IPS-18a (cell line): Measurements from ENCODE around the gene CYP17A1.

Source experiments
- H3K27ac ChIP-seq: one replicate; pipeline ENCODE4 v1.5.1; 2013; ENCODE audit warnings: low read length
- H3K27me3 ChIP-seq: one replicate; pipeline ENCODE4 v1.6.1; 2013; ENCODE audit warnings: mild to moderate bottlenecking, low read length; ENCODE audit not compliant: control insufficient read depth, insufficient read depth
- H3K36me3 ChIP-seq: one replicate; pipeline ENCODE4 v1.6.1; 2013; ENCODE audit warnings: low read depth, low read length; ENCODE audit not compliant: control insufficient read depth
- H3K4me1 ChIP-seq: one replicate; pipeline ENCODE4 v1.6.1; 2013; ENCODE audit warnings: low read depth, low read length; ENCODE audit not compliant: control insufficient read depth
- H3K4me3 ChIP-seq: one replicate; pipeline ENCODE4 v1.5.1; 2013; ENCODE audit warnings: low read length
- H3K9ac ChIP-seq: one replicate; pipeline ENCODE4 v1.6.1; 2013; ENCODE audit warnings: mild to moderate bottlenecking, low read length, moderate library complexity
- H3K9me3 ChIP-seq: one replicate; pipeline ENCODE4 v1.6.1; 2013; ENCODE audit warnings: low read depth, low read length; ENCODE audit not compliant: control insufficient read depth

Gene CYP17A1, protein sequence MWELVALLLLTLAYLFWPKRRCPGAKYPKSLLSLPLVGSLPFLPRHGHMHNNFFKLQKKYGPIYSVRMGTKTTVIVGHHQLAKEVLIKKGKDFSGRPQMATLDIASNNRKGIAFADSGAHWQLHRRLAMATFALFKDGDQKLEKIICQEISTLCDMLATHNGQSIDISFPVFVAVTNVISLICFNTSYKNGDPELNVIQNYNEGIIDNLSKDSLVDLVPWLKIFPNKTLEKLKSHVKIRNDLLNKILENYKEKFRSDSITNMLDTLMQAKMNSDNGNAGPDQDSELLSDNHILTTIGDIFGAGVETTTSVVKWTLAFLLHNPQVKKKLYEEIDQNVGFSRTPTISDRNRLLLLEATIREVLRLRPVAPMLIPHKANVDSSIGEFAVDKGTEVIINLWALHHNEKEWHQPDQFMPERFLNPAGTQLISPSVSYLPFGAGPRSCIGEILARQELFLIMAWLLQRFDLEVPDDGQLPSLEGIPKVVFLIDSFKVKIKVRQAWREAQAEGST

DNA sequence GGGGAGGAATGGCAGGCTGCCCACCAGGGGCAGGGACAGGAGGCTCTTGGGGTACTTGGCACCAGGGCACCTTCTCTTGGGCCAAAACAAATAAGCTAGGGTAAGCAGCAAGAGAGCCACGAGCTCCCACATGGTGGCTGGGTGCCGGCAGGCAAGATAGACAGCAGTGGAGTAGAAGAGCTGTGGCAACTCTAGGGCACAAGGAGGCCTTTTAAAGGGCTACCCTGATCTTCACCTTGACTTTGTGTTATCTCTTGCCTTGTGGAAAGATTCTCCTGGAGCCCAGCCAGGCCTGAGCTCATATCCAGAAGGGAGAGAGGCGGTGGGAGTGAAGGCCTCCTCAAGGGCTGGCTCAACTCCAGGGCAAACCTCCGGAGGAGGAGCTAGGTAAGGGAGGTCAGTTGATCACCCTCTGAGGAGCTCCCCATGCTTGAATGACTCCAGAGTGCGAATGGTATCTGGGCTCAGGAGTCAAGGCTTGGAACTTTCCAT, at the start of gene CYP17A1:
Gene CYP17A1 (minus strand): TSS at position 184 of the 492 bp plus-strand sequence. CDS start 52 bp downstream, at position 132.
- no peaks in the 10 kb centered on the region for H3K36me3 ChIP-seq
- no peaks in the 10 kb centered on the region for H3K4me1 ChIP-seq
- no peaks in the 10 kb centered on the region for H3K9me3 ChIP-seq
- no peak within 1 kb of the TSS for H3K27ac ChIP-seq
- no peak within 1 kb of the TSS for H3K4me3 ChIP-seq
- H3K27me3 ChIP-seq = no peaks in the 10 kb centered on the region
- H3K9ac ChIP-seq = no peak within 1 kb of the TSS

DNA sequence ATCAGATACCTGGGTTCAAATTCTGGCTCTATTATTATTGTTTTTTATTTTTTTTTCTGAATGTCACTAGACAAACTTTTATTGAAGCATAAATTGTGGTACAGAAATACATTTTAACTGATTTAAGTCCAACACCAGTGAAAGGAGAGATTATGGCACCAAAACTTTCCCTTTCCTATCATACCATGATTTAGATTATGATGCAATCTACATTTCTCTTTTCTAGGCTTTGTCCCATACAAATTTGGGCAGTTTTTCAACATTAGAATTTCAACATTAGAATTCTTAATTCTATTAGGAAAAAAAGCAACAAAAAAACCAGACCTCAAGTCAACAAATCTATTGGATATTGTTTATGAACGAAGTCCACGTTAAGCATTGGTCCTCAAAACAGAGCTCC, 43.0 kb upstream of the CYP17A1 start:
- no peak overlapping the region for H3K9ac ChIP-seq
- H3K4me3 ChIP-seq = no peak overlapping the region
- H3K27me3 ChIP-seq = no peaks in the 10 kb centered on the region
- no peak overlapping the region for H3K27ac ChIP-seq
- H3K9me3 ChIP-seq = no peaks in the 10 kb centered on the region
- peaks cover 6% of the 10 kb centered on the region for H3K36me3 ChIP-seq
- no peaks in the 10 kb centered on the region for H3K4me1 ChIP-seq

DNA sequence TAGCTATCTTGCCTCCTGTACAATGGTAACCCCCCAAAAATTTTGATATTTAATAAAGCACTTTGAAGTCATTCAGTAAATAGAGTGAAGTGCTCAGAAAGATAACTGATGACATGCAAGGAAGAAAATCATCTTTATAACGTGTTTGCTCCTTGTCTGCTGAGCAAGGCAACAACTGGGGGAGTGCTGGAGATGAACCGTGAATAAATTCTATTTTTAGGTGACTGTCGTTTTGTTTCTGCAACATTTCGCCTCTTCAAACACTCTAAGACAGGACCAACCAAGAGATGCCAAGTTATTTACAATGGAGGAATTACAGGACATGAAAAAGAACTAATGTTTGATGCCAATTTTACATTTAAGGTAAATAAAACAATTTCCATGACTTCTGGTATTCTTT, 41.4 kb upstream of the CYP17A1 start:
- Histone ChIP-seq H3K9me3 (no peaks in the 10 kb centered on the region), H3K4me1 (no peaks in the 10 kb centered on the region), H3K27me3 (no peaks in the 10 kb centered on the region), H3K36me3 (peaks cover 6% of the 10 kb centered on the region), H3K9ac (no peak overlapping the region), H3K27ac (no peak overlapping the region), H3K4me3 (no peak overlapping the region)

DNA sequence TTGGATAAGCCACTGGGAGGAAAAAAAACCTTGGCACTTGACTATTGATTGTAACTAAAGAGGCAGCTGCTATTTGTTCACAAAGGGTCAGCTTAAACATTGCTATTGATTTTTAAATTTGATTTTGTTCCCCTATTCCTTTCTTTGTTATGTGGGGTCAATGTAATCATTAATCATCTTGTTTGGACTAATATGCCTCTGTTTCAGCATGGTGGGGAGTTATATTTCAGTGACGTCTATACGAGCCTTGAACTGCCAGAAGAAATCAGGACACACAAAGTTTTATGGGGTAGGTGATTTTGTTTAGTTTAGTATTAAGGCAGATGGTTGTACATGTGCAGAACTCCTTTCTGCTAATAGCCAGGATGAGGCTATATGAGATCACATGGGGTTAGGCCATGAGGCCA, 39.5 kb upstream of the CYP17A1 start:
- Histone ChIP-seq H3K36me3 (peaks cover 6% of the 10 kb centered on the region), H3K27ac (no peak overlapping the region), H3K4me1 (no peaks in the 10 kb centered on the region), H3K9me3 (no peaks in the 10 kb centered on the region), H3K27me3 (no peaks in the 10 kb centered on the region), H3K4me3 (no peak overlapping the region), H3K9ac (no peak overlapping the region)

DNA sequence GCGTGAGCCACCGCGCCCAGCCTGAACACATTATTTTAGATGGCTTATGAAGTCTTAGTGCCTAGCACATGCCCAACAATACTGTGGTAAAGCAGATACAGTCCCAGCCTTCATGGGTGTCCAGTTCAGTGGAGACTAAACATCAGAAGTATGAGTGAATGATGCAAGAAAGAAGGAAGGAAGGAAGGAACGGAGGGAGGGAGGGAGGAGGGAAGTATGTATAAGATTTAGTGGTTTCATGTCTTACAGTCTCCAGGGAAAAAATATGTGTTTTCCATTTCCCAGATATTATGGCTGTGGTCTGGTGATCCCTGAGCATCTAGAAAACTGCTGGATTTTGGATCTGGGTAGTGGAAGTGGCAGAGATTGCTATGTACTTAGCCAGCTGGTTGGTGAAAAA, 35.0 kb upstream of the CYP17A1 start:
- Histone ChIP-seq H3K4me1 (no peaks in the 10 kb centered on the region), H3K9ac (no peak overlapping the region), H3K27ac (no peak overlapping the region), H3K9me3 (no peaks in the 10 kb centered on the region), H3K36me3 (no peaks in the 10 kb centered on the region), H3K27me3 (no peaks in the 10 kb centered on the region), H3K4me3 (no peak overlapping the region)

DNA sequence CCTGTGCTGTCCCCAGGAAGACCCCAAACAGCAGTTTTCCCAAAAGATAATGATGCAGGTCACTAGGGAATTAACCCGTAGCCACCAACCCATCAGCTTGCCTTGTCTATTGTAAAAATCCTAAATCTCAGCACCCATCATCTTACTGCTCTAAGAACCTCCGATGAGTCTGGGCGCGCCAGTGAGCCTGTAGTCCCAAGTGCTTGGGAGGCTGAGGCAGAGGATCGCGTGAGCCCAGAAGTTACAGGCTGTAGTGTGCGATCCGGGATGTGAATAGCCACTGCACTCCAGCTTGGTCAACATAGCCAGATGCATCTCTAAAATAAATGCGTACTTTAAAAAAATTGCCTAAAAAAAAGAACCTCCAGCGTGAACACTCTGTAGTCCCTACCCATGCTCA, 33.0 kb upstream of the CYP17A1 start:
- Histone ChIP-seq H3K27ac (no peak overlapping the region), H3K9ac (peak overlapping the region; percentile 82), H3K4me3 (peak overlapping the region; percentile 72)

DNA sequence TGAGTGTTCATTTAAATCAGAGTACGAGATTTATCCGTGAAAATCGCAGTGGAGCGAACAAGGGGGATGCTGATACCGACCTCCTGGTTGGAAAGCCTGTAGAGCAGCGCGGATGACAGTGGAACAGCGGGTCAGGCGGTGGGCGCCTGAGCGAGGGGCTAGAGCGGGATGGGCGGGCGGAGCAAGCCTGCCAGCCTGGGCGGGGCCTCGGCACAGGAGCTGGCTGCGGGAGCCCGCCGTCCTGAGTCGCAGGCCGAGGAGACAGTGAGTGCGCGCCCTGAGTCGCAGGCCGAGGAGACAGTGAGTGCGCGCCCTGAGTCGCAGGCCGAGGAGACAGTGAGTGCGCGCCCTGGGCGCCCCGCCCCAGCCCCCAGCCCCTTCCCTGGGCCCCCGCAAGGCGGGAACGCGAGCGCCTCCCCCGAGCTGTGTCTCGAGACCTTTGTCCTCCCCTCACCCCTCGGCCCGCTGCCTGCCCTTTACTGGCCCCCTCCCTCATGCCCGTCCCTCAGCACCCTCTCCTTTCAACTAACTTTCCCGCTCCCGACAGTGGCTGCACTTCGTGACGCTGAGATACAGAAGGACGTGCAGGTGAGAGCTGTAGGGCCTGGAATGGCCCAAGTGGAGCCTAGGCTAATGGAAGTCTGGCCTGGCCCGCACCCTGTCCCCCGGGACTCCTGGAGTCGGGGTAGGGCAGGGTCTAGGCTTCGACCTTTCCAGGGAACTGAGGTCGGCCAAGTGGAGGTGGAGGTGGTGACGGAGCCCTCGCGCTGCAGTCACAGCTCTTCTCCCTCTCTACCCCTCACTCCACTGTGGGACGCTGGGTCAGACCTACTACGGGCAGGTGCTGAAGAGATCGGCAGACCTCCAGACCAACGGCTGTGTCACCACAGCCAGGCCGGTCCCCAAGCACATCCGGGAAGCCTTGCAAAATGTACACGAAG, 32.3 kb upstream of the CYP17A1 start, which contains the start of gene AS3MT:
Gene AS3MT (plus strand): TSS at position 213 of the 941 bp plus-strand sequence. CDS start 123 bp downstream, at position 336.
- Histone ChIP-seq H3K27me3 (no peaks in the 10 kb centered on the region), H3K9me3 (no peaks in the 10 kb centered on the region), H3K27ac (no peak within 1 kb of the TSS), H3K9ac (peak within 1 kb of the TSS; percentile 82), H3K4me1 (no peaks in the 10 kb centered on the region), H3K4me3 (peak within 1 kb of the TSS; percentile 72), H3K36me3 (no peaks in the 10 kb centered on the region)

More for the DNA sequence above, 33.0 kb upstream of the CYP17A1 start:
- Histone ChIP-seq H3K9me3 (no peaks in the 10 kb centered on the region), H3K36me3 (no peaks in the 10 kb centered on the region), H3K27me3 (no peaks in the 10 kb centered on the region), H3K4me1 (no peaks in the 10 kb centered on the region)

DNA sequence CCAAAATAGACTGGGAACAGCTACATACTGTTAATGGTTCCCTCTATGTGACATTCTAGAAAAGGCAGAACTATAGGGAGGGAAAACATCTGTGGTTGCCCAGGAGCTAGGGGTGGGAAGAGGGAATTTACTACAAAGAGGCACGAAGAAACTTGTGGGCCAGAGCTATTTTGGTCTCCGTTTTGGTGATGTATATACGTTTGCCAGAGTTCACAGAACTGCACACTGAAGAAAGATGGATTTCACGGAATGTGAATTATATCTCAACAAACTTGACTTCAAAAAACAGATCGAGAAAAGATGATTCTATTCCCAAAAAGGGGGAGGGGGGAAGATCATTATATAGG, 31.7 kb upstream of the CYP17A1 start:
- H3K9ac ChIP-seq = peak overlapping the region; percentile 82
- H3K27me3 ChIP-seq = no peaks in the 10 kb centered on the region
- H3K27ac ChIP-seq = no peak overlapping the region
- H3K4me3 ChIP-seq = peak overlapping the region; percentile 72
- H3K4me1 ChIP-seq = no peaks in the 10 kb centered on the region
- H3K36me3 ChIP-seq = no peaks in the 10 kb centered on the region
- no peaks in the 10 kb centered on the region for H3K9me3 ChIP-seq

DNA sequence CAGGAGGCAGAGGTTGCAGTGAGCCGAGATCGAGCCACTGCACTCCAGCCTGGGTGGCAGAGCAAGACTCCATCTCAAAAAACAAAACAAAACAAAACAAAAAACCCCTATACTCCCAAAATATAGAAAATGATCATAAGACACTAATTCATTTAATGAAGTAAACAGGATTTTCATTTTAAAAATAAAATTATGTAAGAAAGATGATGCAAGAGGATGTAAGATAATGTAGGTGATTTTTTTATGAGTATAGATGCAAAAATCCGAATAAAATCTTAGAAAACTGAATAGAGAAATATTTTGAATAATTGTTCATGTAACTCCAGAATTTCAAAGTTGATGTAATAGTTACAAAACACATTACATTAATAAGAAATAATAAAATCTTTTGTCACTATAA, 28.4 kb upstream of the CYP17A1 start:
- Histone ChIP-seq H3K4me1 (no peaks in the 10 kb centered on the region), H3K9ac (no peak overlapping the region), H3K4me3 (no peak overlapping the region), H3K36me3 (no peaks in the 10 kb centered on the region), H3K27me3 (no peaks in the 10 kb centered on the region), H3K27ac (no peak overlapping the region), H3K9me3 (no peaks in the 10 kb centered on the region)

DNA sequence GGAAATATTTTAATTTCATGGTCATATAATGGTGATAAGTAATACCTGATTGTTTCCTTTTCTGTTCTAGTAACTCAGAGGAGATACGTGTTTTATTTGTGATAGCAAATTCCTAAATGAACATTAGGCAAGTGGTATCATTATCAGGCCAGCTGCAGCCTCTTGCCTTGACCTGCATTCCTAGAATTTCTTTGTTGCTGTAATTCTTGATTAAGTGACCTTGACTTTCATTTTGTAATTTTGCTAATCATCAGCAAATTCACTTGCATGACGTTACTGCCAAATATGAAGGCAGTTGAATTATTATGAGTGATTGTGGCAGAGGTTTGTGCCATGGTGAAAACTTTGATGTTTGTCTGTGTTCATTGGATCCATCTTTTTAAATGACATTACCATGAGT, 26.4 kb upstream of the CYP17A1 start:
- Histone ChIP-seq H3K9ac (no peak overlapping the region), H3K9me3 (no peaks in the 10 kb centered on the region), H3K27me3 (no peaks in the 10 kb centered on the region), H3K27ac (no peak overlapping the region), H3K4me1 (no peaks in the 10 kb centered on the region), H3K4me3 (no peak overlapping the region), H3K36me3 (no peaks in the 10 kb centered on the region)

DNA sequence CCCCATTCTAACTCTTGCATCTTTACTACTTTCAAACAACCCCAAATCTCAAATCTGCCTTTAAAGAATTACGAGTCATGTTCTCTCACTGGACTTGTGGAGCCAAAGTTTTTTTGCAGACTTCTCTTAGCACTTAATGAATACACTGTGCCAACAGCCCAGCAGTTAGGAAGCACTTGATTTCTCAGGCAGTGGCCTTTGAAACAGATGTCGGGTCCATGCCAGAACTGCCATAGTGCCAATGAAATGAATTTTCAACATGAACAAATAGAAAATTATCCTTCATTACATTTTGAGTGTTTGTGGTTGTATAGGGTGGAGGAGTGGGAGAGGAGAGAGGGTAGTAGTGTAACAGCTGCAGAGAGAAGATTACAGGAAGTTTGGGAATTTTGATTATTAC, 22.7 kb upstream of the CYP17A1 start:
- H3K27me3 ChIP-seq = no peaks in the 10 kb centered on the region
- H3K4me1 ChIP-seq = no peaks in the 10 kb centered on the region
- H3K27ac ChIP-seq = no peak overlapping the region
- H3K36me3 ChIP-seq = no peaks in the 10 kb centered on the region
- H3K4me3 ChIP-seq = no peak overlapping the region
- H3K9ac ChIP-seq = no peak overlapping the region
- no peaks in the 10 kb centered on the region for H3K9me3 ChIP-seq
